PC-3 (cell line): ENCODE data around the gene FNDC5. TPM values are rescaled to one million over a fixed set of nuclear protein-coding genes. Genes with fewer than 3 reads are reported as not detected.
A peak's percentile ranks its signal among the peaks of the same experiment; 100 is the strongest.

ENCODE experiments used
- ATAC-seq: fragments of 200-7000 bp; cut with Tn5 transposase; 2 replicates; pipeline ENCODE4 v1.9.1; 2020; ENCODE audit warnings: mild to moderate bottlenecking, moderate library complexity
- BruUV-seq: library from RNA; stranded (reverse); fragments of 400-500 nt; replicated peaks from 2 replicates; lab custom pipeline; 2021; lab: Mats Ljungman, UMichigan
- CTCF ChIA-PET: fragments of 300-600 bp; sonication (Branson Sonifier 250); formaldehyde crosslinking; loops from one replicate; lab custom pipeline; 2022; ENCODE audit warnings: antibody characterized with exemption; lab: Charles Lee
- POLR2A ChIA-PET: fragments of 300-600 bp; sonication (Branson Sonifier 250); formaldehyde crosslinking; loops from one replicate; lab custom pipeline; 2022; ENCODE audit warnings: antibody characterized with exemption; ENCODE audit not compliant: unreplicated experiment; lab: Charles Lee
- DNase-seq: peaks from one replicate; pipeline ENCODE4 v3.0.0-alpha.2; 2015
- H2AFZ ChIP-seq: fragments of 300-600 bp; sonication (generic); 2 replicates; pipeline ENCODE4 v1.6.0; 2016; ENCODE audit warnings: antibody characterized with exemption, low read length
- H3F3A ChIP-seq: fragments of 300-600 bp; sonication (generic); one replicate; pipeline ENCODE4 v1.6.0; 2017; ENCODE audit warnings: antibody characterized with exemption, low read length, control low read depth, mild to moderate bottlenecking; ENCODE audit not compliant: unreplicated experiment
- H3K27ac ChIP-seq: fragments of 300-600 bp; sonication (generic); 2 replicates; pipeline ENCODE4 v1.5.1; 2016; ENCODE audit warnings: mild to moderate bottlenecking, low read length
- H3K27me3 ChIP-seq: fragments of 300-600 bp; sonication (generic); 2 replicates; pipeline ENCODE4 v1.6.1; 2016; ENCODE audit warnings: low read length, mixed read lengths
- H3K36me3 ChIP-seq: fragments of 300-600 bp; sonication (generic); 2 replicates; pipeline ENCODE4 v1.6.1; 2016; ENCODE audit warnings: low read depth, mixed run types, low read length, mixed read lengths
- H3K4me1 ChIP-seq: fragments of 300-600 bp; sonication (generic); 2 replicates; pipeline ENCODE4 v1.5.1; 2016; ENCODE audit warnings: low read length; ENCODE audit not compliant: insufficient read depth
- H3K4me2 ChIP-seq: fragments of 300-600 bp; sonication (generic); 2 replicates; pipeline ENCODE4 v1.6.0; 2016; ENCODE audit warnings: low read length
- H3K4me3 ChIP-seq: fragments of 300-600 bp; sonication (generic); 2 replicates; pipeline ENCODE4 v1.5.1; 2016; ENCODE audit warnings: mild to moderate bottlenecking, low read length, mixed read lengths
- H3K79me2 ChIP-seq: fragments of 300-600 bp; sonication (generic); 2 replicates; pipeline ENCODE4 v1.6.1; 2017; ENCODE audit warnings: low read length, mixed read lengths
- H3K9ac ChIP-seq: fragments of 300-600 bp; sonication (generic); 2 replicates; pipeline ENCODE4 v1.6.0; 2016; ENCODE audit warnings: mild to moderate bottlenecking, low read length
- H3K9me2 ChIP-seq: fragments of 300-600 bp; sonication (generic); replicated peaks from 2 replicates; pipeline ENCODE4 v1.6.1; 2016; ENCODE audit warnings: mixed run types, low read length, mixed read lengths
- H3K9me3 ChIP-seq: fragments of 300-600 bp; sonication (generic); 2 replicates; pipeline ENCODE4 v1.6.1; 2016; ENCODE audit warnings: low read length, mixed read lengths
- H4K20me1 ChIP-seq: fragments of 300-600 bp; sonication (generic); 2 replicates; pipeline ENCODE4 v1.6.1; 2016; ENCODE audit warnings: low read length, mixed read lengths
- EZH2 ChIP-seq: fragments of 300-600 bp; sonication (generic); IDR thresholded peaks from one replicate; pipeline ENCODE4 v1.6.1; 2017; ENCODE audit warnings: antibody characterized with exemption, mild to moderate bottlenecking, low read length; ENCODE audit not compliant: unreplicated experiment
- EZH2phosphoT487 ChIP-seq: fragments of 300-600 bp; sonication (generic); IDR thresholded peaks from 2 replicates; pipeline ENCODE4 v1.6.1; 2018; ENCODE audit warnings: mild to moderate bottlenecking, antibody characterized with exemption, low read length, borderline replicate concordance
- intact Hi-C: fragments of 100-400 bp; cut with micrococcal nuclease; formaldehyde crosslinking; loops from 2 replicates; pipeline ENCODE4 v1.9.0; 2023
- total RNA-seq: library from RNA; depleted of rRNA; stranded (reverse); fragments of >200 nt; gene quantifications from 2 replicates; pipeline ENCODE4 v1.2.3, GENCODE V29; 2014
- TF ChIP-seq, protein P1 (sequence below): fragments of 300-600 bp; sonication (generic); conservative IDR thresholded peaks from 2 replicates; pipeline ENCODE4 v1.5.1; 2017; ENCODE audit warnings: antibody characterized with exemption, low read depth, mild to moderate bottlenecking, low read length

Gene FNDC5
- total RNA-seq, 1 experiment from 2014 or later: 0.22 TPM

DNA sequence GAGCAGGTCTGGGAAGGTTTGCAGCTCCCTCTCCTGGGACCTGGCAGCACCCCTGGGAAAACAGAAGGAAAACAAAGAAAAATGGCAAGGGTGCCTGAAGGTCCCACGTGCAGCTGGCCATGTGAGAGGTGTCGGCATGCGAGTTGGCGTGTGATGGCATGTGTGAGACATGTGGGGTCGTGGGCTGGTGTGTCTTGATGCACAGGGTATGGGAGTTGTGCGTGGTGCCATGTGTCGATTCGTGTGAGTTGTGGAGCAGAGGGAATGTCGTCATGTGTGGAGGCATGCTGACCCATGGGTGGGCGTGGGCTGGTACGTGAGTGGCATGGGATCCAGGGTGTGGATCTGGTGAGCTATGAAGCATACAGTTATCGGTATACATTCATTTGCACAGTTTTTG, 16.9 kb upstream of the FNDC5 start:
- no peaks in the 10 kb centered on the region for H3K9me3 ChIP-seq
- H3K27me3 ChIP-seq: no peaks in the 10 kb centered on the region
- H3K4me3 ChIP-seq: no peak overlapping the region
- TF ChIP-seq, protein P1, sequence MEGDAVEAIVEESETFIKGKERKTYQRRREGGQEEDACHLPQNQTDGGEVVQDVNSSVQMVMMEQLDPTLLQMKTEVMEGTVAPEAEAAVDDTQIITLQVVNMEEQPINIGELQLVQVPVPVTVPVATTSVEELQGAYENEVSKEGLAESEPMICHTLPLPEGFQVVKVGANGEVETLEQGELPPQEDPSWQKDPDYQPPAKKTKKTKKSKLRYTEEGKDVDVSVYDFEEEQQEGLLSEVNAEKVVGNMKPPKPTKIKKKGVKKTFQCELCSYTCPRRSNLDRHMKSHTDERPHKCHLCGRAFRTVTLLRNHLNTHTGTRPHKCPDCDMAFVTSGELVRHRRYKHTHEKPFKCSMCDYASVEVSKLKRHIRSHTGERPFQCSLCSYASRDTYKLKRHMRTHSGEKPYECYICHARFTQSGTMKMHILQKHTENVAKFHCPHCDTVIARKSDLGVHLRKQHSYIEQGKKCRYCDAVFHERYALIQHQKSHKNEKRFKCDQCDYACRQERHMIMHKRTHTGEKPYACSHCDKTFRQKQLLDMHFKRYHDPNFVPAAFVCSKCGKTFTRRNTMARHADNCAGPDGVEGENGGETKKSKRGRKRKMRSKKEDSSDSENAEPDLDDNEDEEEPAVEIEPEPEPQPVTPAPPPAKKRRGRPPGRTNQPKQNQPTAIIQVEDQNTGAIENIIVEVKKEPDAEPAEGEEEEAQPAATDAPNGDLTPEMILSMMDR: no peak
- TF ChIP-seq EZH2phosphoT487: no peak
- no peak for TF ChIP-seq EZH2
- H3K27ac ChIP-seq: no peak overlapping the region
- no peaks in the 10 kb centered on the region for H3K79me2 ChIP-seq
- DNase-seq (no peak), ATAC-seq (no peak)
- no TSS peak for BruUV-seq
- H3K36me3 ChIP-seq: no peaks in the 10 kb centered on the region
- intact Hi-C loops: no loop called here
- no peak overlapping the region for H3K4me2 ChIP-seq
- POLR2A ChIA-PET: no interaction called here
- H3K4me1 ChIP-seq: no peaks in the 10 kb centered on the region
- H2AFZ ChIP-seq: no peak overlapping the region
- CTCF ChIA-PET: no interaction called here
- no peaks in the 10 kb centered on the region for H4K20me1 ChIP-seq
- H3K9me2 ChIP-seq: no peaks in the 10 kb centered on the region
- H3K9ac ChIP-seq: no peak overlapping the region
- H3F3A ChIP-seq: no peaks in the 10 kb centered on the region

- Histone ChIP-seq H4K20me1 (no peaks in the 10 kb centered on the region), H3K9me2 (no peaks in the 10 kb centered on the region), H3K27ac (no peak overlapping the region), H3K9me3 (no peaks in the 10 kb centered on the region), H3K4me1 (no peaks in the 10 kb centered on the region), H2AFZ (no peak overlapping the region), H3F3A (no peaks in the 10 kb centered on the region), H3K4me2 (no peak overlapping the region), H3K9ac (no peak overlapping the region), H3K79me2 (no peaks in the 10 kb centered on the region), H3K4me3 (no peak overlapping the region), H3K36me3 (no peaks in the 10 kb centered on the region), H3K27me3 (no peaks in the 10 kb centered on the region)
- DNase-seq (no peak), ATAC-seq (no peak)
- intact Hi-C loops: no loop called here
- ChIA-PET POLR2A (no interaction called here), CTCF (no interaction called here)
- BruUV-seq: no TSS peak
- TF ChIP-seq, protein P1: no peak
- no peak for TF ChIP-seq EZH2phosphoT487
- TF ChIP-seq EZH2: no peak
Observed at GRCh38 chr1:32886828-32887414, 16.2 kb upstream of the FNDC5 start.

DNA sequence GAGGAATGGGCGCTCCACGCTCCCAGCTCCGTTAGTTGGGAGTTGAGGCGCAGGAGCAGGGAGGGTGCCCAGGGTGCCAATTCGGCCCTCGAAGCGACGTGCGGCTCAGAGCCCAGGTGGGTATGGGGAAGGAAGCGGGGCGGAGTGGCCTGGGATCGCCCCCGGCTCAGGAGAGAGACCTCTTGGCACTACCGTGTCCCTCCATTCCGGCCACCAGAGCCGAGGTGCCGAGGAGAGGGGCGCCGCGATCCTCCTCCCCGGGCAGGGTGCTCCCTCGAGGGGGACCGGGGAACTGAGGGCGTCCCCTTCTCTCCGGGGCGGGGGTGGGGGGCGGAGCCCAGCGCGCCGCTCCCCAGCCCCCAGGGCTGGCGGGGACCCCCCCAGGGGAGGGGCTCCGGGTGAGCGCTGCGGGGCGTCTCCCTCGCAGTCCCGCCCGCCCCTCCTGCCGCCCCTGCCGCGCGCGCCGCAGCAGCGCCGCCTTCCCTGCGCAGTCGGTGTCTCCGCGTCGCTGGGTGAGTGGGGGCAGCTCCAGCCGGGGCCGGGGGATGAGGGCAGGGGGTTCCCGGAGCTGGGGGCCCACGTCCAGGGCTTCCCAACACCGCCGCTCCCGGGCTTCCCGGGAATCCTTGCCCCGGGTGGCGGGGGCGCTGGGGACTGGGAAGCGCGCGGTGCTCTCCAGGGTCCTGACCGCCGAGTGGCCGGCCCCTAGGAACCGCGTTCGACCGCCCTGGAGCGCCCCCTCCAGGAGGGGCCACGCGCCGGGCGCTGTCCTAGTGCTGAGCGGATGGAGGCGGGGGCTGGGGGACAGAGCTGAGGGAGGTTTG, 15.5 kb upstream of the FNDC5 start, which contains the start of gene HPCA:
Gene HPCA, plus strand, starts transcription at position 488 of the 824 bp plus-strand sequence. CDS start 2,408 bp downstream, outside the sequence.
- no peaks in the 10 kb centered on the region for H4K20me1 ChIP-seq
- intact Hi-C loops: no loop called here
- DNase-seq (peak; percentile 51), ATAC-seq (peak; percentile 46; the same call in 1 of the 2 replicates)
- BruUV-seq: no TSS peak
- H3K9me2 ChIP-seq: no peaks in the 10 kb centered on the region
- no peak for TF ChIP-seq EZH2phosphoT487
- TF ChIP-seq, protein P1: peak; percentile 62
- no peak within 1 kb of the TSS for H3K4me2 ChIP-seq
- H2AFZ ChIP-seq: no peak within 1 kb of the TSS
- ChIA-PET CTCF (interaction anchor here (0.5 kb wide), 1 partner anchor 200 kb away, joined by 3 read pairs; no protein-coding TSS in a partner anchor), POLR2A (no interaction called here)
- no peaks in the 10 kb centered on the region for H3K9me3 ChIP-seq
- H3K79me2 ChIP-seq: no peaks in the 10 kb centered on the region
- no peaks in the 10 kb centered on the region for H3K4me1 ChIP-seq
- no peak within 1 kb of the TSS for H3K9ac ChIP-seq
- H3F3A ChIP-seq: no peaks in the 10 kb centered on the region
- H3K4me3 ChIP-seq: no peak within 1 kb of the TSS
- no peaks in the 10 kb centered on the region for H3K27me3 ChIP-seq
- no peak within 1 kb of the TSS for H3K27ac ChIP-seq
- H3K36me3 ChIP-seq: no peaks in the 10 kb centered on the region
